ENCODE measurements around the gene HYAL3. TPM values are rescaled to one million over a fixed set of nuclear protein-coding genes. Genes with fewer than 3 reads are reported as not detected.

Gene HYAL3
- total and polyA plus RNA-seq, 11 donors: 1.0 to 3.2 (median 1.6) TPM

GRCh38 chr3:50326182-50326541 lies 27.0 kb upstream of the HYAL3 start:
- 86 to 93% (median 91%) methylated on average over 8 of the region's 8 CpGs for WGBS, 4 donors
- Histone ChIP-seq H3K36me3 (peaks cover 0 to 40% (median 34%) of the 10 kb centered on the region in 9 donors), H3K4me3 (no peak overlapping the region), H3K4me1 (peaks cover 5 to 61% (median 41%) of the 10 kb centered on the region in 12 donors), H3K9me3 (no peaks in the 10 kb centered on the region), H3K27ac (peak overlapping the region in 2 of 12 donors; percentile 99), H3K27me3 (no peaks in the 10 kb centered on the region)
- no peak for TF ChIP-seq POLR2A (IDR thresholded peaks at IDR 0.05)
- TF ChIP-seq CTCF (IDR thresholded peaks at IDR 0.05): no peak
- intact Hi-C loops (cut with DNase I): loop anchor here in 4 of 10 donors (5.0 to 10.0 kb wide), 3 partner anchors 34 to 71 kb away; partner anchors contain the start of genes LSMEM2 (in 2 of the 4) and IFRD2 (in 1 of the 4)
- DNase-seq: no peak
- ATAC-seq: no peak

- 82 to 90% (median 86%) methylated on average over 11 of the region's 11 CpGs for WGBS, 4 donors
- ATAC-seq (no peak), DNase-seq (peak in 3 of 5 donors; percentile 10 to 25 (median 23))
- peak overlapping the region in 11 of 12 donors; percentile 9 to 99 (median 98) for H3K27ac ChIP-seq
- intact Hi-C loops (cut with DNase I): loop anchor here in 5 of 10 donors (2.0 to 10.0 kb wide), 5 partner anchors 33 to 99 kb away; partner anchors contain the start of genes LSMEM2 (in 2 of the 5) and IFRD2 (in 1 of the 5)
- no peaks in the 10 kb centered on the region for H3K27me3 ChIP-seq
- peaks cover 0 to 35% (median 29%) of the 10 kb centered on the region in 9 donors for H3K36me3 ChIP-seq
- H3K4me1 ChIP-seq: peaks cover 5 to 61% (median 42%) of the 10 kb centered on the region in 12 donors
- no peak for TF ChIP-seq POLR2A (IDR thresholded peaks at IDR 0.05)
- H3K4me3 ChIP-seq: no peak overlapping the region
- H3K9me3 ChIP-seq: no peaks in the 10 kb centered on the region
Measured at GRCh38 chr3:50325497-50326181, 26.4 kb upstream of the HYAL3 start.

- 63 to 91% (median 88%) methylated on average over 1 to 2 of the region's 2 CpGs for WGBS, 4 donors
- peak overlapping the region; percentile 9 to 99 (median 98) for H3K27ac ChIP-seq
- intact Hi-C loops (cut with DNase I): loop anchor here in 5 of 10 donors (2.0 to 10.0 kb wide), 5 partner anchors 33 to 98 kb away; partner anchors contain the start of genes LSMEM2 (in 2 of the 5) and IFRD2 (in 1 of the 5)
Measured at GRCh38 chr3:50325113-50325480, 25.9 kb upstream of the HYAL3 start.

More at GRCh38 chr3:50325113-50325480, 25.9 kb upstream of the HYAL3 start:
- Histone ChIP-seq H3K36me3 (peaks cover 0 to 30% (median 24%) of the 10 kb centered on the region in 9 donors), H3K9me3 (no peaks in the 10 kb centered on the region), H3K4me1 (peaks cover 5 to 66% (median 47%) of the 10 kb centered on the region in 12 donors), H3K27me3 (no peaks in the 10 kb centered on the region), H3K4me3 (no peak overlapping the region)
- DNase-seq: peak in 1 of 5 donors; percentile 10
- TF ChIP-seq CTCF (IDR thresholded peaks at IDR 0.05) (no peak), POLR2A (IDR thresholded peaks at IDR 0.05) (no peak)
- ATAC-seq: no peak
